OCI-LY1 (cell line): ENCODE data around the gene RAPGEF6.

Experiments used
- H2AFZ ChIP-seq: fragments of 200-600 bp; sonication (generic), shearing (Covaris generic); 2 replicates; pipeline ENCODE4 v1.6.0; 2014; ENCODE audit warnings: antibody characterized with exemption, mild to moderate bottlenecking, low read length
- H3F3A ChIP-seq: fragments of 200-600 bp; sonication (generic), shearing (Covaris generic); 2 replicates; pipeline ENCODE4 v1.6.0; 2014; ENCODE audit warnings: mild to moderate bottlenecking, antibody characterized with exemption, low read length, moderate library complexity; ENCODE audit not compliant: insufficient read depth
- H3K27ac ChIP-seq: fragments of 200-600 bp; sonication (generic); 2 replicates; pipeline ENCODE4 v1.5.1; 2014; ENCODE audit warnings: low read length, mixed run types, mild to moderate bottlenecking, low read depth; ENCODE audit not compliant: poor library complexity, severe bottlenecking
- H3K27me3 ChIP-seq: fragments of 200-600 bp; sonication (generic); 2 replicates; pipeline ENCODE4 v1.6.0; 2014; ENCODE audit warnings: antibody characterized with exemption, mild to moderate bottlenecking, low read length, moderate library complexity; ENCODE audit not compliant: insufficient read depth
- H3K36me3 ChIP-seq: fragments of 200-600 bp; sonication (generic); 2 replicates; pipeline ENCODE4 v1.6.1; 2014; ENCODE audit warnings: mild to moderate bottlenecking, antibody characterized with exemption, low read length, moderate library complexity, mixed read lengths; ENCODE audit not compliant: insufficient read depth
- H3K4me1 ChIP-seq: fragments of 200-600 bp; sonication (generic); 2 replicates; pipeline ENCODE4 v1.5.1; 2014; ENCODE audit warnings: mild to moderate bottlenecking, low read length, moderate library complexity; ENCODE audit not compliant: insufficient read depth, severe bottlenecking
- H3K4me2 ChIP-seq: fragments of 200-600 bp; sonication (generic), shearing (Covaris generic); 2 replicates; pipeline ENCODE4 v1.6.1; 2014; ENCODE audit warnings: low read length
- H3K4me3 ChIP-seq: fragments of 200-600 bp; sonication (generic); 2 replicates; pipeline ENCODE4 v1.5.1; 2014; ENCODE audit warnings: low read length, low read depth, mild to moderate bottlenecking, mixed read lengths; ENCODE audit not compliant: poor library complexity, severe bottlenecking
- H3K79me2 ChIP-seq: fragments of 200-600 bp; shearing (Covaris generic); 2 replicates; pipeline ENCODE4 v1.6.1; 2016; ENCODE audit warnings: mixed run types, low read length, mixed read lengths; ENCODE audit not compliant: insufficient read depth
- H3K9ac ChIP-seq: fragments of 200-600 bp; sonication (generic), shearing (Covaris generic); 2 replicates; pipeline ENCODE4 v1.6.1; 2014; ENCODE audit warnings: mild to moderate bottlenecking, low read length, mixed read lengths
- H3K9me2 ChIP-seq: fragments of 200-600 bp; sonication (generic), shearing (Covaris generic); 2 replicates; pipeline ENCODE4 v1.6.1; 2014; ENCODE audit warnings: low read depth, mild to moderate bottlenecking, low read length, mixed read lengths
- H3K9me3 ChIP-seq: fragments of 200-600 bp; shearing (Covaris generic); 2 replicates; pipeline ENCODE4 v1.6.1; 2014; ENCODE audit warnings: low read length, mixed read lengths
- H4K20me1 ChIP-seq: fragments of 200-600 bp; sonication (generic), shearing (Covaris generic); 2 replicates; pipeline ENCODE4 v1.6.0; 2016; ENCODE audit warnings: mild to moderate bottlenecking, low read length; ENCODE audit not compliant: insufficient read depth
- EZH2 ChIP-seq: fragments of 200-600 bp; sonication (generic), shearing (Covaris generic); IDR thresholded peaks from 2 replicates; pipeline ENCODE4 v1.8.0; 2017; ENCODE audit warnings: borderline replicate concordance, mixed run types, mild to moderate bottlenecking, antibody characterized with exemption, low read length, moderate library complexity, mixed read lengths
- TF ChIP-seq, protein P1 (sequence below): fragments of 200-600 bp; sonication (generic), shearing (Covaris generic); IDR thresholded peaks from 2 replicates; pipeline ENCODE4 v1.5.1; 2017; ENCODE audit warnings: mild to moderate bottlenecking, antibody characterized with exemption, low read length, moderate library complexity, mixed read lengths

Gene RAPGEF6

DNA sequence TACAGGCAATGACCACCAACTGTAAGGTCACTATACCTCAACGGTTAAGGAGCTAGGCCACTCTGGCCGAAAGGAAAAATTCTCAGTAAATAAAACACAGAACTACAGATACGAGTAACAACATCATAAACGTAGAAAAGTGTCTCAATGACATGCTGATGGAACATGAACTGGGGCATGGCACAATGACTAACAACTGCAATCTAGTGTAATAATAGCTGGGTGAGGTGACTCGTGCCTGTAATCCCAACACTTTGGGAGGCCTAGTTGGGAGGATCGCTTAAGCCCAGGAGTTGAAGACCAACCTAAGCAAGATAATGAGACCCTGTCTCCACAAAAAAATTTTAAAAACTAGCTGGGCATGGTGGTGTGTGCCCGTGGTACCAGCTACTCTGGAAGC lies 9.8 kb upstream of the RAPGEF6 start:
- H3K9me3 ChIP-seq: no peaks in the 10 kb centered on the region
- H4K20me1 ChIP-seq: no peaks in the 10 kb centered on the region
- 0 out of 2 replicates have a peak, but pooled peaks cover 6% of the 10 kb centered on the region for H3F3A ChIP-seq
- H3K79me2 ChIP-seq: no peaks in the 10 kb centered on the region
- no peak overlapping the region for H3K27ac ChIP-seq
- H3K4me1 ChIP-seq: peaks cover 32% of the 10 kb centered on the region
- H3K36me3 ChIP-seq: peaks cover 21% of the 10 kb centered on the region
- H3K9ac ChIP-seq: no peak overlapping the region
- no peak overlapping the region for H2AFZ ChIP-seq
- H3K4me3 ChIP-seq: no peak overlapping the region
- no peaks in the 10 kb centered on the region for H3K9me2 ChIP-seq
- no peaks in the 10 kb centered on the region for H3K27me3 ChIP-seq
- TF ChIP-seq, protein P1, sequence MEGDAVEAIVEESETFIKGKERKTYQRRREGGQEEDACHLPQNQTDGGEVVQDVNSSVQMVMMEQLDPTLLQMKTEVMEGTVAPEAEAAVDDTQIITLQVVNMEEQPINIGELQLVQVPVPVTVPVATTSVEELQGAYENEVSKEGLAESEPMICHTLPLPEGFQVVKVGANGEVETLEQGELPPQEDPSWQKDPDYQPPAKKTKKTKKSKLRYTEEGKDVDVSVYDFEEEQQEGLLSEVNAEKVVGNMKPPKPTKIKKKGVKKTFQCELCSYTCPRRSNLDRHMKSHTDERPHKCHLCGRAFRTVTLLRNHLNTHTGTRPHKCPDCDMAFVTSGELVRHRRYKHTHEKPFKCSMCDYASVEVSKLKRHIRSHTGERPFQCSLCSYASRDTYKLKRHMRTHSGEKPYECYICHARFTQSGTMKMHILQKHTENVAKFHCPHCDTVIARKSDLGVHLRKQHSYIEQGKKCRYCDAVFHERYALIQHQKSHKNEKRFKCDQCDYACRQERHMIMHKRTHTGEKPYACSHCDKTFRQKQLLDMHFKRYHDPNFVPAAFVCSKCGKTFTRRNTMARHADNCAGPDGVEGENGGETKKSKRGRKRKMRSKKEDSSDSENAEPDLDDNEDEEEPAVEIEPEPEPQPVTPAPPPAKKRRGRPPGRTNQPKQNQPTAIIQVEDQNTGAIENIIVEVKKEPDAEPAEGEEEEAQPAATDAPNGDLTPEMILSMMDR: no peak
- TF ChIP-seq EZH2: no peak
- H3K4me2 ChIP-seq: no peak overlapping the region

DNA sequence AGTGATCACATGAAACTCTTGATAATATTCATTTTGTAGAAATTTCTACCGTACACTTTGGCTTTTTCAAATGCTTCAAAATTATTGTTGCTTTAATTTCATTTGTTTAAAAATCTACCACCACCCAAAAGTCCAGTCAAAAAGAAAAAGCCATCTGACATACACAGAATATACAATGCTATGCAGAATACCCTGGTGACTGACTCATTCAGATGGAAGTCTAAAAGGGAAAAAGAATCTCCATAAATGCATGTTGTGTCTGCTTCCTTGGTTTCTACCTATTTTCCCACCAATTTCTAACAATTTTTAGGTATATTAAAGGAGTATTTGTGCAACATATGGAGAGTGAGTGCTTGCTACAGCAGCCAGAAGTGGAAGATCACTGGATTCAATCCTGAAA lies 9.3 kb upstream of the RAPGEF6 start:
- Histone ChIP-seq H3K9ac (no peak overlapping the region), H3K27ac (no peak overlapping the region), H3F3A (0 out of 2 replicates have a peak, but pooled peaks cover 6% of the 10 kb centered on the region), H3K36me3 (peaks cover 16% of the 10 kb centered on the region), H3K79me2 (no peaks in the 10 kb centered on the region), H3K4me3 (no peak overlapping the region), H3K9me3 (no peaks in the 10 kb centered on the region), H3K27me3 (no peaks in the 10 kb centered on the region), H3K4me2 (no peak overlapping the region), H3K9me2 (no peaks in the 10 kb centered on the region), H4K20me1 (no peaks in the 10 kb centered on the region), H3K4me1 (peaks cover 32% of the 10 kb centered on the region), H2AFZ (no peak overlapping the region)
- no peak for TF ChIP-seq EZH2
- TF ChIP-seq, protein P1: no peak

DNA sequence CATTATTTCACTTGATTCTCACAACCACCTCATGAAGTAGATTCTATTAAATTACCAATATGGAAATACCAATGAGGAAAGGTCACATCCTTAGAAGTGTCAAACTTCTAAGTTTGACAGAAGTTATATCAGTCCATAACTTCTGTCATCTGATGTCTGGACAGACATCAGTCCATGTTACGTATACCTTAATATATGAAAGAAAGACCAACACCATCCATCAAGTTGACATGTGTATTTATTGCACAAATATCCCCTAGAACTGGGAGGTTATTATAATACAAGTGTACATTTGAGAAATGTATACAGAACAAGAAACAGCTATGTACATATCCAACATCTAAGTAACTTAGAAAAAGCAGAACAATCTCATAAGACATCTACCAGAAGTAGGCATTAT lies 6.5 kb upstream of the RAPGEF6 start:
- H3K4me2 ChIP-seq: no peak overlapping the region
- TF ChIP-seq EZH2: no peak
- TF ChIP-seq, protein P1: no peak
- no peaks in the 10 kb centered on the region for H4K20me1 ChIP-seq
- no peaks in the 10 kb centered on the region for H3K9me2 ChIP-seq
- no peaks in the 10 kb centered on the region for H3K79me2 ChIP-seq
- H3K9ac ChIP-seq: no peak overlapping the region
- H3K27ac ChIP-seq: no peak overlapping the region
- H3K4me3 ChIP-seq: no peak overlapping the region
- no peak overlapping the region for H2AFZ ChIP-seq
- no peaks in the 10 kb centered on the region for H3K9me3 ChIP-seq
- no peaks in the 10 kb centered on the region for H3K27me3 ChIP-seq
- peaks cover 9% of the 10 kb centered on the region; the same call in 1 of the 2 replicates for H3K36me3 ChIP-seq
- peaks cover 22% of the 10 kb centered on the region for H3K4me1 ChIP-seq
- 0 out of 2 replicates have a peak, but pooled peaks cover 4% of the 10 kb centered on the region for H3F3A ChIP-seq
